GM18870 (cell line): ENCODE measurements around the gene LEMD2.

Experiments
- ATAC-seq: cut with Tn5 transposase; IDR thresholded peaks from one replicate; pipeline ENCODE4 v1.9.1; 2021; ENCODE audit warnings: moderate library complexity; ENCODE audit not compliant: unreplicated experiment

The LEMD2 gene

GRCh38 chr6:33777398-33778388 is 11.2 kb downstream of the LEMD2 start:
- ATAC-seq: no peak

GRCh38 chr6:33776764-33777163 is 12.2 kb downstream of the LEMD2 start:
- ATAC-seq: no peak

GRCh38 chr6:33776186-33776585 is 12.7 kb downstream of the LEMD2 start:
- no peak for ATAC-seq

GRCh38 chr6:33774774-33775173 is 14.2 kb downstream of the LEMD2 start:
- no peak for ATAC-seq

- no peak for ATAC-seq
These were observed 15.9 kb downstream of the LEMD2 start for GRCh38 chr6:33772902-33773472.

GRCh38 chr6:33772082-33772830 is 16.7 kb downstream of the LEMD2 start:
- ATAC-seq: no peak

- no peak for ATAC-seq
These were observed 17.5 kb downstream of the LEMD2 start for GRCh38 chr6:33771146-33772081.

- ATAC-seq: no peak
These were observed 18.1 kb downstream of the LEMD2 start for GRCh38 chr6:33770833-33771145.

- no peak for ATAC-seq
These were observed 18.7 kb downstream of the LEMD2 start for GRCh38 chr6:33770124-33770832.

GRCh38 chr6:33769248-33769821 is 19.6 kb downstream of the LEMD2 start:
- no peak for ATAC-seq

GRCh38 chr6:33768644-33769120 is 20.2 kb downstream of the LEMD2 start:
- no peak for ATAC-seq

- ATAC-seq: no peak
These were observed 21.7 kb downstream of the LEMD2 start for GRCh38 chr6:33766921-33767907.

GRCh38 chr6:33765368-33765767 is 23.6 kb downstream of the LEMD2 start:
- no peak for ATAC-seq

GRCh38 chr6:33764036-33764435 is 24.9 kb downstream of the LEMD2 start:
- ATAC-seq: no peak

GRCh38 chr6:33763483-33763882 is 25.4 kb downstream of the LEMD2 start:
- no peak for ATAC-seq

- no peak for ATAC-seq
These were observed 26.2 kb downstream of the LEMD2 start for GRCh38 chr6:33762713-33763112.

- ATAC-seq: no peak
These were observed 26.9 kb downstream of the LEMD2 start for GRCh38 chr6:33761922-33762629.

- ATAC-seq: no peak
These were observed 27.4 kb downstream of the LEMD2 start for GRCh38 chr6:33761581-33761921.
